CD4-positive, alpha-beta T cell treated with Interleukin-17A for 1 hour (primary cell): ENCODE data around the gene MCTP1.

Experiments
- DNase-seq: peaks from one replicate; pipeline ENCODE4 v3.0.0-alpha.2; 2020

MCTP1 gene

DNA sequence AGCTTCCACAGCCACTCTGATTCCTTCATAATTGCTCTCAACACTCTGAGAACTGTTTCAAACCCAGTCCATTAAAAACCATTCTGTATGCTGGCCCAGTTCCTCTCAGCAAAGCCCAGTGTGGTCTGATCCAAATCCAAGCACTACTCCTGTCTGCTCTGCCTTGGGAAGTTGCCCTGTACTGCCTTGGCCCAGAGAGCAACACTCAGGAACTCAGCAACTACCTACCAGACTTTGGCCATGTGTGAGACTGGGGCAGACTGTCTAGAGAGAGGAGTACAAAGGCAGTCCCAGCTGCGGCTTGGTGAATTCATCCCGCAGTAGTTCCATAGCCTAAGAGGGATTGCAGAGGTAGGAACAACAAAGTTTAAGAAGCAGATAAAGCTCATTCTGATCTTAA, 214.4 kb downstream of the MCTP1 start:
- DNase-seq, result no peak

DNA sequence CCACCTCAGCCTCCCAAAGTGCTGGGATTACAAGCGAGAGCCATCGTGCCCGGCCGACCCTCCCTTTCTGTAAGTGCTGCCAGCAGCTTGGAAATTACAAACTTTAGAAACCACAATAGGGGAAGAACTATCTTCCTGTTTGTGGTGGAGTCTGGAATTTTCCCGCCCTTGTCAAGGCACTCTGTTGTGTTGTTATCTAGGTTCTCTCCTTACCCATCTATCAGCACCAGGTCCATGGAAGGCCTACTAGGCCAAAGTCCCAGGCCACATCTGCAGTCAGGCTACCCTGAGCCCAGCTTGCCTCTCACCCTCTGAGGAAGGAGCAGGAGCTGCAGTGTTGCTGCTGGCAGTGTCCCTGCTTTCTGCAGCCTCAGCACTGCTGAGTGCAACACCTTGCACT, 214.9 kb downstream of the MCTP1 start:
- DNase-seq, result no peak

DNA sequence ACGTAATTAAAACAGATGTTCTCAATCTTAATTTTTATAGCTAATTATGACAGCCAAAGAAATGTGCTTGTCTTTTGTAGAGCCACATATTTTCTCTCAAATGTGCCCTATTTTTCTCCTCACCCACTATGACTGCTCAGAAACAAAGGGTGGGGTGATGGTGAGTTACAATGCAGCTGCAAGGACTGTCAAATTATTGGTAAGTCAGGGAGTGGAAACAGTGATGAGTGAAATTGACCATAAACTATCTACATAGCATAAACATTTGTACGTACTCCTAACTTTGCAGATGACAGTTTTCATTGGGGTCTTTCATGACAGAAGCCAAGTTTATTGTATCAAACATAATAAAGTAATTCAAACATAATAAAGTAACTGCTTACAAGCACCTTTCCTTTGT, 215.9 kb downstream of the MCTP1 start:
- DNase-seq, result no peak

DNA sequence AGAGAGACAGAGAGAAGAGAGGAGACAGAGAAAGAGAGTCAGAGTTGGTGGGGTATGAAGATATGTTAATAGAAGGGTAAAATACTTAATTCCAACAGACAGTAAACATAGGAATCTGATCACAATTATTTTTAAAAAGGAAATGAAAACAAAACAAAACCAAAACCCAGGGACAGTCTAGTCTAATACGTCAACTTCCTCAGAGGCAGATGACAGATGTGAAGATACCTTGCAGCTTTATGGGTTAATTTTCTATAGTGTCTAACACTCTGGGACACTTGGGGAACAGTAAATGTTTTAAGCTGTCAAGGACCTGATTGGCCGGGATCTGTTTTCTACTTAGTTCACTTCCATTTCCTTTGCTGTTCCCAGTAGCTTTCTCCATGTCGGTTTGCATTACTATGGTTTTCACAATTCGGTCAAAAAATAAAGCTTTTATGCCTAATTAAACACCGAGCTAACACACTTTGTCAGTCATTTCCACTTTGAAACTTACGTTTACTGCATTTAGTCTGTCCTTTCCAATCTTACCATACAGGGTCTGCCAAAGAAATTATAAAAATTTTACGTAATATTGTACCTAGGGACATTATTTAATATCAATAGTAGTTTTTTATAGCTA, 216.5 kb downstream of the MCTP1 start:
- no peak for DNase-seq

DNA sequence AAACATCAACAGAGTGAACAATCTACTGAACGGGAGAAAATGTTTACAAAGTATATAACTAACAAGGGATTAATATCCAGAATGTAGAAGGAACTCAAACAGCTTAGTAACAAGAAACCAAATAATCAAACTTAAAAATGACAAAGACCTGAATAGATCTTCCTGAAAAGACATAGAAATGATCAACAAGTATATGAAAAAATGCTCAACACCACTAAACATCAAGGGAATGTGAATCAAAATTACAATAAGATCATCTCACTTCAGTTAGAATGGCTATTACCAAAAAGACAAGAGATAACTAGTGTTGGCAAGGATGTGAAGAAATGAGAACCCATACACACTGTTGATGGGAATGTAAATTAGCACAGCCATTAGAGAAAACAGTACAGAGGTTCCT, 218.8 kb downstream of the MCTP1 start:
- no peak for DNase-seq

DNA sequence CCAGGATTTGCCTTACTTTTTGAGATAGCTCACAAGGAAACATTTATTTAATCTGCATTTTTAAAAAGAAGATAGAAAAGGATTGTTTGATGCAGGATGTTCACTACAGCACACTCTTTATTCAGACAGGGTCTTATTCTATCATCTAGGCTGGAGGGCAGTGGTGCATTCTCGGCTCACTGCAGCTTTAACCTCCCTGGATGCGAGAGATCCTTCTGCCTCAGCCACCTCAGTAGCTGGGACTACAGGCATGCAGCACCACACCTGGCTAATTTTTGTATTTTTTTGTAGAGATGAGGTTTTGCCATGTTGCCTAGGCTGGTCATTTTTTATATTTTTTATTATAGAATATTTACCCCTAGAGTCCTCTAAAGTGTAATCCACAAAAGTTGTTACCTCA, 221.4 kb downstream of the MCTP1 start:
- no peak for DNase-seq

DNA sequence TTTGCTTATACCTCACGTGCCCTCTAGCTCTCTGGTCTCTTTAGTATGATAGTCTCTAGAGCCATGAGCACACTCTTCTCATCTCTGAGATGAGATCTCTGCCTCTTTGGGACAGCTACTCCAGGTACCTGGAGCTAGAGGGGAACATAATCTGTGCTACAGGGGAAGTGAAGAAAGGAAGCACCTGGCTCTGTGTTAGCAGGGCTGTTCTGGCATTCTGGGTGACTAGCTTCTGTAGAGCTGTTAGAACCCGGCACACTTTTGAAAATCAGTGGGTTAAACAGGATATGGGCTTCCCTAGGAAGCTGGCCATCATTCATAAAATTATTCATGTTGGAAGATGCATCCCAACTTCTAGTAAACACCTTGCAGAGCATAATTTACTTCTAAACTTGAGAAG, 224.8 kb downstream of the MCTP1 start:
- no peak for DNase-seq

DNA sequence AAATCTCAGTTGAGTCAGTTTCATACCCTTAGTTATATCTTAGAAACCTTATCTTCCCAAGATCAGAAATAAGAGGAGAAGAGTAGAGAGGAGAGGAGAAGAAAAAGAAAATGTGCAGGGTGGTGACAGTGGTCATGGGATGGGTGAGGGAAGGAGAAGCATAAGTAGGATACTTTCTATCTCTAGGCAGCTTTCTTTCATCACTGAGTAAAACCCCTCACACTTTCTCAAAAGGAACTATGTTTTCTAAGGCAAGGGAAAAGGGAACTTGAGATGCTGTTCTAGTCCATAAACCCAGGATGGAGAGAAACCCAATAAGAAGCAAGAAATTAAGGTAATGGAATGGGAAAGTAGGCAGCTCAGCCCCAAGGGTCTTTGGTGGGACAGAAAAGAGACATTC, 225.3 kb downstream of the MCTP1 start:
- no peak for DNase-seq

DNA sequence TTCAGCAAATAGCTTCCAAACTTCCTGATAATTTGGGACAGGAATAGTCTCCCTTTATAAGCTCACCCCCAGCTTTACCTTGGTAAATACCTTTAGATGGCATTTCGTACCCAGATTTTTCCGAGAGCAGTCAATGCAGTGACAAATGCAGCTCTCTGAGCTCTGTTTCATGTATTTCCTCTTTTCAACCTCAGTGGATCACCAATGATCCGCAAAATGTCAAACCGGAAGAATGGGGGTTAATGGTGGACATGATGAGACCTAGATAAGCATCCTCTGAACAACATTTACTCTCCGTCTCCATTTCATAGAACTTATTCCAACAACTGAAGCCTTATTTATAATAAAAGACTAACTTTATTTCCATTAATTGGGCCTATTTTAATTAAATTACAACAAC, 227.3 kb downstream of the MCTP1 start:
- no peak for DNase-seq

DNA sequence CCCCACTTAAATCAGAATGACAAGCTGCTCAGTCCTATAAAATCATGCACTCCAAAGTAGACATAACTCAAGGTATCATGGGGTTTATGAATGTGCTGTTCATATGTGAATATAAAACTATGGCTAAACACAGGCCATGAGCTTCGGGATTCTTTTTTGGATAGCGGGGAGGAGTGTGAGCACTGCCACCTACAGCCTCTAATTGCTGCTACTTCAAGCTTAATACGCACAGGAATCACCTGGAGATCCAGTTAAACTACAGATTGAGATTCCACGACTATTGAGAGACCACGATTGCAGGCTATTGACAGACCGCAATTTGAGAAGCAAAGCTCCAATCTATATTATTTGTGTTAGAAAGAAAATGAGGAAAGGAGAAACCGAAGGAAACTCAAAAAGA, 231.6 kb downstream of the MCTP1 start:
- DNase-seq, result no peak

DNA sequence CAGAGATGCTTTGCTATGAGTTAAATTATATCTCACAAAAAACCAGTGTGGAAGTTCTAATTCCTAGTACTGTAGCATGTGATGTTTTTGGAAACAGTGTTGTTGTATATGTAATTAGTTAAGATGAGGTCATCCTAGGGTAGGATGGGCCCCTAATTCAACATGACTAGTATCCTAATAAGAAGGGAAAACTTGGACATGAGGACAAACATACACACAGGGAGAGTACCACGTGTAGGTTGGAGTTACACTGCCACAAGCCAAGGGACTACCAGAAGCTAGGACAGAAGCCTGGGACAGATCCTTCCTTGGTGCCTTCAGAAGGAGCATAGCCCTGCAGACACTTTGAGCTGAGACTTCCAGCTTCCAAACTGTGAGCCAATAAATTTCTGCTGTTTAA, 234.2 kb downstream of the MCTP1 start:
- no peak for DNase-seq

DNA sequence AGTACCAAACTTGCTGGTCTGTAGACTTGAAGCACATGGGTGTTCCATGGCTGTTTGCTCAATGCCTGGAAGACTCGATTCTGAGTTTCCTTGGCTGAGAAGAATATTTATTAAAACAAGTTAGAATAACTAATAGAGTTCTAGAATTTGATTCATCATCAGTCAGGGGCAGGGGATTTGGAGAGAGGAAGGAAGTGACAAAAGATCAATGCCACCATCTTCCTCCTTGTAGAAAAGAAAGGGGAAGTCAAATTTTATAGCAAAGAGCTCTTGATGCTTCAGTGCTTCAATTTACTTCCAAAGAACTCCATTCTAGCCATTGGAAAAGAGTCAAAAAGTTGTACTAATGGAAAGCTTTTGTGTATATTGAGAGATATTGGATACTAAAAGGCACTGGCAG, 236.3 kb downstream of the MCTP1 start:
- no peak for DNase-seq

DNA sequence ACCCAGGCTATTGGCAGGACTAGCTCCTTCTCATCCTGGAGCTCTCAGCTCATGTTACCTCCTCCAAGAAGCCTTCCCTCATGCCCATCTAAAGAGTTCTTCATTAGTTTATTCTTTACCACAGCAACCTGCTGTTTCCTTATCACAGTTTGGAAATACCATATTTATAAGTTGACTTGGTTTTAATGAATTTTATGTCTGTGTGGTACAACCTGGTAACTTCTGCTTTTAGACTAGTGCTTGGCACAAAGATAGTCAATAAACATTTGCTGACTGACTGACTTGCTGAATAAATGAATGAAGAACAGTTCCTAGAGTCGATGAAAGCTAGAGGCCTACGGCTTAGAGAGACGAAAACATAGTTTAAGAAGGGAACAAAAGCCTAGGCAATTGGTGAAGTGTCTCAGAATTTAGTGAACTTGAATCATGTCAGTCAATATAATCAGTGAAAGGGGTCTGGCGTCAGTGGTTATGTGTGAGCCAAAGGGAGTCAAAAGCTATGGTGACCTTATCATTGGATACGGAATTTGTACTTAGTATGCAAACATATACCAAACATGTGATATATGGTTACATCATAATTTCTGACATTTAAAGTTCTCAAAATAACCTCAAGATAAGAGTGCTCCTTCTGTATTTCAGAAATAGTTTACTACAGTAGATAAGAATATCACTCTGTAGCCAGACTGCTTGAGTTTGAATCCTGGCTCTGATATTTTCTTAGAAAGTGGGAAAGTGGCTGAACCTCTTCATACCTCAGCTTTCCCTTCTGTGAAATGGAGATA, 239.5 kb downstream of the MCTP1 start:
- no peak for DNase-seq

DNA sequence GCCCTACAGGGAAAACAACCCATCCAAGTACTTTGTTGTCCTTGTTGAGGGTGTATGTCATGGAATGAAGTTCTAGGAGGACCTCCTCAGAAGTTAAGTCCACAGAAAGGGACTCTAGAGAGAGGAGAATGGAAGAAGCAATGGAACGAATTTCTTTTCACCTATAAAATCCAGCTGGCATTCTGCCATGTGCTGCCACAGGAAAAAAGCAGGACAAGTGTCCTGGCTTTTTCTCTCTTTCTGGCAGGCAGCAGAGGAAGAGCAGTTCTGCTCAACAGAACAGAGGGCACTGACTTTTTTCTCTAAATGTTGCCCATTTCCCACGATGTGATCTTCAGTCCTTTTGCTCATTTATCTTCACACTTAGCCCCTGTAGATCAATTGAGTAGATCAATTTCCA, 240.8 kb downstream of the MCTP1 start:
- no peak for DNase-seq

DNA sequence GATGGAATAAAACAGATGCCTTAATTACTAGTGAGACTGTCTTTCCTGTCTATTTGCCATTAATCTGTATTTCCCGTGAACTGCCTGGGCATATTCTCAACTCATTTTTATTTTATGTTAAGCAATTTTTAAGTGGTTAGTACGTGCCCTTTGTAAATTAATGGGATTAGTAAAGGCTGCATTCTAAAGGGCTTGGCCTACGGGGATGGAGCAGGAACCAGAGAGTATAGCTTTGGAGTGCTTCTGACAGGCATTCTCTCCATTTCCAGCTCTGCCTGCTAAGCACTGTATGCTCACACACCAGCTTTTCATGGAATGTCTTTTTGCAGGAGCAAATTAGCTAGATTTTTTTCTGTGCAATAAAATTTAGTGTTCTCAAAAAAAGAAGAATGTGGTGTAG, 241.2 kb downstream of the MCTP1 start:
- no peak for DNase-seq

DNA sequence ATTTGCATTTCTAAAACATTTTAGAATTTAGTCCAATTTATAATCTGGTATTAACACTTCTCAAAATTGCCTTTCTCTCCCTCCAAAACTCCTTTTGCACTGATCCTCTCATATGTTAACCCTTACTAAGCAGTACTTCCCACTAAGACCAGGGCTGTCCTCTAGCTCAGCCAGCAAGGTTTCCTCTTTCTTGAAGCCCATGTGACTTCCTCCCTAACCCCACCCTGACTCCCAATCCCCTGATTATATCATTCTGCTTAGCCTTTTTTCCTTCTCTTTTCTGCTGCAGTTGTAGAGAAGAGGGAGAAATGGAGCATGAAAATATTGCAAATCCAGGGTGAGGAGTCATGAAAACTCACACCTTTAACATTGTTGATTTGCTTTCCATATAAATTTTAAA, 241.7 kb downstream of the MCTP1 start:
- no peak for DNase-seq

DNA sequence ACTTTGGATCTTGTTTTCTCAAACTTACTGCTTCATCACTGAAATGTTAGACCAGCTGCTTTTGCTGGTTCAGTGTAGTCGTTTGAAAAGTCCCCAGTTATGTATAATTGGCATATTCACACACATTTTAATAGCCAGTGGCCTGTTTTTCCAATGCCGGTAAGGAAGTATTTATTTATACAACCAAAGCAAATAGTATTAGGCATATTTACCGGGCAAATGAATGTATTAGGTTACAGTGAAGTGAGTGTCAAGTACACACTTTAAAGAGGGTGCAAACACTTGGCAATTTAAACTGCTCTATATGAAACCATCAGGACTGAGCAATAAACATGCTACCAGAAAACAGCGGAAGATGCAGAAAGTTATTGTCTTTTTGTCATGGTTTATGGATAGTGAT, 242.9 kb downstream of the MCTP1 start:
- no peak for DNase-seq

DNA sequence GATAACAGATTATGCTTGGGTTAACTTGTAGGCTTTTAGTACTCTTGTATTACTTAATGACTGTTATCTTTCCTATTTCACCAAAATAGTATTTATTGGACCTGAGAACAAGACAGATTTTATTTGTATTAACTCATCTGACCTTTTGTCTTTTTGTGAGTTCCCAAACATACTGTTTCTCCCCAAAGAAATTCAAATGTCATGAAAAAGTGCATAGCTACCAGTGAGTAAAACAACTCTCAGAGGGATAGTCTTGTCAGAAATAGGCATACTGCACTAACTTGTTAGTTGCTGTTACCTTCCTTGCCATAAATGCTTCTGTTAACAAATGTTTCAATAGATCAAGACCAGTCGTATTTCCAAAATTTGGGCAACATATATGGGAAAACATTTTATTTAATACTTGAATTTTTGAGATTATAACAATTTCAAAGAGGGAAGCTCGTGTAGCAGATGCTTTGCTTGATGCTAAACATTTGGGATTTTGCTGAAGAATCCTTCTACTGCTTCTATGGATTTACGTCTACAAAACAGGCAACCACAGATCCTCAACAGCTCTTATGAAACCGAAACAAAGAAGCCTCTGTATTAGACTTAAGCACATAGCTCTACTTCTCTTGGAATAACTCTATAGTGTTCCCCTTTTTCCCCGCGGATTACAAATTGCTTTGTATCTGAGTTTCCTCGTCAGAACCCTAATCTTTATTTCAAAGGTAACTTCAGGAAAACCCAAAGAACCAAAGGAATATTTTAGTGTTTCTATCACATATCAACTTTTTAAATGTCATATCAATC, 248.8 kb downstream of the MCTP1 start:
- DNase-seq, result no peak

DNA sequence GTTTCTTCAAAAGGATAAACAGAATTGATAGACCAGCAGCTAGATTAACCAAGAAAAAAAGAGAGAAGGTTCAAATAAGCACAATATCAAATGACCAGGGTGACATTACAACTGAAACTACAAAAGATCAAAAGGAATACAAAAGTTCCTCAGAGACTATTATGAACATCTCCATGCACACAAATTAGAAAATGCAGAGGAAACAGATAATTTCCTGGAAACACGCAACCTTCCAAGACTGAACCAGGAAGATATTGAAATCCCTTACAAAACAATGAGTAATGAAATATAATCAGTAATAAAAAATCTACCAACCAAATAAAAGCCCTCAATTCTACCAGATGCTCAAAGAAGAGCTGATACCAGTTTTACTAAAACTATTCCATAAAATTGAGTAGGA, 252.1 kb downstream of the MCTP1 start:
- no peak for DNase-seq

DNA sequence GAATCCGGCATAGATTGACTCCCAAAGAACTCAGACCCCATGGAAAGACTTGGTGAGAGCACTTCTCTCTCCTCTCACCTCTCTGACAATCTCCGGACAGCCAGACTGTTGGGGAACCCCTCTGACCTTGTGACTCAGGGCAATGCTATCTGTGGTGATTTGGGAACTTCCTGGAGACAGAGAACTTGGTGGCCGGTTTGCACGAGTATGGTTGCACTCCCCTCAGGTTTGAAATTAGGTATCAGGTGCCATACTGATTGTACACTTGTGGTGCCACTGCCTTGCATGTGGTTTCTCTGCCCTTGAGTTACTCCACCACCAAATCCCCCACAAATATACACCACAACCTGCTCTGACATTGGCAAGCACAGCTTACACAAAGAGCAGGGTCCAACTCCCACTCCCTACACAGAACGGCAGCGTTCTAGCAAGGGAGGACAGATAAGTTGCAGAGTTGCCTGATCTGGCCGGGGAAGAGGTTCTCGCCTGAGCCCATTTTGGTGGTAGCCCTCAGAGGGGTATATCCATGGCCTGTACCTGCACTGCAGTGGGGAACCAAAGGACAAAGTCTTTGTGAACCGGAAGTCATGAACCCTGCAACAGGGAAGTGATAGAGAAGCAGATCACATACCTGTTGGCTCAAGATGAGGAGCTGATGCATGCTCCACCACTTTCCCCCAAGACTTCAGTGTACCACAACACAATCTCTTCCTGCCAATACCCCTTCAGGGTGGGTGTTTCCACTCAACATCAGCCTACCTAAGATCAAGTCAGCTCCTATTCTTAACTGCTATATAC, 255.1 kb downstream of the MCTP1 start:
- no peak for DNase-seq

DNA sequence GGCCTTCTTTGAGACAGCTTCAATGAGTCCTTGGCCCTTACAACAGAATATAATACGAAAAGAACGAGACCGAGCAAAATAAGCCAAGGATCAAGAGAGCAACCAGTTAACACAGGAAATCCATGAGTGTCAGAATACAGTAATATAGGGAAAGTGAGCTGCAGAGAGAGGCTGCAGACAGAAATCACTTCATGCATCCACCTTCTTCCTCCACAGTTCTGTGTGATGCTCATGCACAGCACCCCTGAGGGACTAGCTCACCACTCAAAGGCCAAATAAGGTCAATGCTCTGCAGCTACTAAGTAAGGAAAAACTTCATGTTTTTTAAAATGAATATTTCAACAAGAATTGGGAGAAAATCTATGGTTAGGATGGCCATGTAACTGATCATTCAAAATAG, 257.1 kb downstream of the MCTP1 start:
- no peak for DNase-seq

DNA sequence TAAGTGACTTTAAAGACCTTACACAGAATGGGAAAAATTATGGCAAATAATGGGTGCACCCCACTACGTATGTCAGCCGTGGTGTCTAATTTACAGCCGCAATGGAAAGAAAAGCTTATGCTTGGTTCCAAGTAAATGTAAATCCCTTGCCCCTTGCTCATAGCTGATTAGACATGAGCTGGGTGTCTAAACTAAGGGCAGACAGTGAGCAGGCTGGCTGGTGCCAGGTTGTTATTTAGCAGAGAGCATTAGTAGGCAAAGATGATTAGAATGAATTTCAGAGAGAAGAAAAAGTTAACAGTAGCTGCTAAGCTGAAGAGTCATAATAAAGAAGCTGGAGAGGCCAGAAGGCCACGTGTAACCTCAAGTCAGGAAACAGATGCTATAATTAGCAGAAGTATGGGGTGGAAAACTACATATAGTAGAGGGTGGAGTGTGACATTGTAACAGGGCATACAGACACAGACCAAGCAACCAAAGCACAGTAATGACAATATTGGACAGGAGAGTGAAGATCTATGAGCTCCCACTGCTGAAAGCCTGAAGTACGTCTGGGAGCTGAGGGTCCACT, 257.7 kb downstream of the MCTP1 start:
- no peak for DNase-seq

DNA sequence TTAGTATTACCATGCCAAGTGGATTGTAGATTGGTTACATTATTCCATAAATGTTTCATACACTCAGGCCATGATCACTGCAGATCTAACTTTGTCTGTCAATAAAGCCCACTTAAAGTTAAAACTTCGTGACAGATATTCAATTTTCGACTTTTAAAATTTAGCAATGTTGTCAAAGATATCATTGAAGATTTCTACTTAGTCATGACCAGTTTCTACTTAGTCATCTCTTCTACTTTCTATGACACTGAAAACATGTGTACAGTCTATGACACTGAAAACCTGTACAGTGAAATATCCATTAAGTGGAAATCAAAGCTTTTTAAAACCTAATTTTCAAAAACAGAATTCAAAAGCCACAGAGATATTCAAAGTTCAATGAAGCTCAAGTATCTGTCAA, 258.2 kb downstream of the MCTP1 start:
- no peak for DNase-seq
